ENCODE measurements around the gene TMEM204. TPM values are rescaled to one million over a fixed set of nuclear protein-coding genes. Genes with fewer than 3 reads are reported as not detected.
A peak's percentile ranks its signal among the peaks of the same experiment; 100 is the strongest.

Gene TMEM204
- total RNA-seq, 1 donor from 2014 or later, result 7.2 TPM

- no peak for ATAC-seq
- DNase-seq (ENCODE audit: low spot score), result no peak
These were observed 34.4 kb upstream of the TMEM204 start for GRCh38 chr16:1498899-1499676.

- DNase-seq (ENCODE audit: low spot score) (no peak), ATAC-seq (no peak)
These were observed 33.6 kb upstream of the TMEM204 start for GRCh38 chr16:1499756-1500464.

- DNase-seq (ENCODE audit: low spot score) (no peak), ATAC-seq (no peak)
These were observed 32.9 kb upstream of the TMEM204 start for GRCh38 chr16:1500465-1501150.

GRCh38 chr16:1501630-1502029 is 31.8 kb upstream of the TMEM204 start:
- DNase-seq (ENCODE audit: low spot score) (no peak), ATAC-seq (no peak)

- no peak for DNase-seq (ENCODE audit: low spot score)
These were observed 31.1 kb upstream of the TMEM204 start for GRCh38 chr16:1502092-1503004.

GRCh38 chr16:1503110-1503955 is 30.1 kb upstream of the TMEM204 start:
- ATAC-seq, result no peak
- no peak for DNase-seq (ENCODE audit: low spot score)

More at GRCh38 chr16:1502092-1503004, 31.1 kb upstream of the TMEM204 start:
- no peak for ATAC-seq

GRCh38 chr16:1505073-1505844 is 28.2 kb upstream of the TMEM204 start:
- no peak for DNase-seq (ENCODE audit: low spot score)

GRCh38 chr16:1505912-1506311 is 27.6 kb upstream of the TMEM204 start:
- no peak for DNase-seq (ENCODE audit: low spot score)
- ATAC-seq, result no peak

More at GRCh38 chr16:1505073-1505844, 28.2 kb upstream of the TMEM204 start:
- ATAC-seq, result no peak

- ATAC-seq, result peak; percentile 32
- DNase-seq (ENCODE audit: low spot score), result no peak
These were observed 26.8 kb upstream of the TMEM204 start for GRCh38 chr16:1506494-1507213.

GRCh38 chr16:1508494-1509187 is 24.8 kb upstream of the TMEM204 start:
- ATAC-seq (no peak), DNase-seq (ENCODE audit: low spot score) (no peak)

GRCh38 chr16:1509307-1510221 is 23.9 kb upstream of the TMEM204 start:
- ATAC-seq (peak; percentile 41), DNase-seq (ENCODE audit: low spot score) (no peak)

GRCh38 chr16:1510272-1510671 is 23.2 kb upstream of the TMEM204 start:
- no peak for DNase-seq (ENCODE audit: low spot score)

GRCh38 chr16:1510941-1511351 is 22.5 kb upstream of the TMEM204 start:
- DNase-seq (ENCODE audit: low spot score) (no peak), ATAC-seq (no peak)

More at GRCh38 chr16:1510272-1510671, 23.2 kb upstream of the TMEM204 start:
- no peak for ATAC-seq

GRCh38 chr16:1511662-1512569 is 21.6 kb upstream of the TMEM204 start:
- no peak for DNase-seq (ENCODE audit: low spot score)
- ATAC-seq, result peak; percentile 15

GRCh38 chr16:1512774-1513173 is 20.7 kb upstream of the TMEM204 start:
- peak; percentile 56 for ATAC-seq
- DNase-seq (ENCODE audit: low spot score), result no peak

Data from left lobe of liver (tissue), 2 donors.